ENCODE measurements around the gene XYLT1. TPM values are rescaled to one million over a fixed set of nuclear protein-coding genes. Genes with fewer than 3 reads are reported as not detected.

Gene XYLT1
- total and polyA plus RNA-seq, 2 of the 8 experiments (the other 6 are each of a cell fraction or from before 2014, with no cell fraction given), result 6.6 to 25.4 TPM

DNA sequence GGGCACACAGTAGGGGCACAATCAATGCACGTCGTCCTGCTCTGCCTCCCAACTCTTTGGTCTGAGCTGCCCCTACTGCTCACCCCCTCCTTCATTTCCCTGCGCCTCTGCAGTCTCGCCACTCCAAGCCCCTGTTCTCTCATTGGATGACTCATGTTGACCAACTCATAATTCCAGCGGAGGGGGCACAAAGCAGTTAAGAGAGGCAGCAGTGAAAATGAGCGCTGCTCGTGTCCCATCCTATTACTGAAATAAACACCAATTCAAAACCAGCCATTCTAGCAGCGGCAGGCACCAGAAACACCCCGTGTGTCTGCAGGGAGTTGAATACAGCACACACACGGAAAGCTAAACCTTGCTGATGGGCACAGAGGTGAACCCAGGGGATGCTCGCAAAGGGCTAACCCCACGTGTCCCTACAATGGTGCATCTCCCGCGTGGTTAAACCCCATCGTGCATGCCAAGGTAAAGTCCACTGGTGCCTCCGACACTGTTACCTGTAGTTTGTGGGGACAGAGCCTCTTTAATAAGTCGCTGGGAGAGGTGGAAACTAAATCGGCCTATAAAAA is 310.4 kb downstream of the XYLT1 start:
- no peak overlapping the region for H3K56ac ChIP-seq (replicated peaks; ENCODE audit: insufficient read length, low read depth, low read length)
- no peak overlapping the region for H2BK120ac ChIP-seq (replicated peaks; ENCODE audit: low read depth, low read length)
- H3K9me3 ChIP-seq (ENCODE audit: insufficient read depth in 2 of 2, low read depth in 1 of 2, low read length in 1 of 2), result no peaks in the 10 kb centered on the region
- no peak overlapping the region for H2BK20ac ChIP-seq (ENCODE audit: low read length)
- no peaks in the 10 kb centered on the region for H3K27me3 ChIP-seq (replicated peaks in 1 of 4; ENCODE audit: control insufficient read depth in 3 of 4, extremely low read depth in 1 of 4, insufficient read depth in 3 of 4, low read length in 3 of 4)
- no peak overlapping the region for H2AFZ ChIP-seq (ENCODE audit: low read length)
- peaks cover 7 to 16% (median 14%) of the 10 kb centered on the region in 4 experiments for H3K4me1 ChIP-seq (replicated peaks in 1 of 4; ENCODE audit: control insufficient read depth in 3 of 4, insufficient read depth in 4 of 4, low read length in 3 of 4)
- ChIA-PET CTCF (ENCODE audit: partially characterized antibody) (interaction anchor here (0.6 to 2.6 kb wide), 8 partner anchors 9 to 394 kb away, joined by 3 to 8 read pairs (median 3); no protein-coding TSS in a partner anchor), POLR2A (ENCODE audit: partially characterized antibody) (no interaction called here)
- H3K36me3 ChIP-seq (ENCODE audit: control insufficient read depth in 2 of 4, insufficient read depth in 4 of 4, low read length in 3 of 4), result no peaks in the 10 kb centered on the region
- H3K18ac ChIP-seq (ENCODE audit: extremely low read depth, low read length), result no peak overlapping the region
- H4K5ac ChIP-seq (ENCODE audit: insufficient read length, low read depth, low read length), result no peak overlapping the region
- H2BK5ac ChIP-seq (ENCODE audit: low read depth, low read length), result no peak overlapping the region
- peak overlapping the region; percentile 15 for H4K91ac ChIP-seq (replicated peaks; ENCODE audit: insufficient read length, low read length)
- H3K4ac ChIP-seq (replicated peaks; ENCODE audit: insufficient read length, low read depth, low read length), result no peak overlapping the region
- no peak overlapping the region for H3K14ac ChIP-seq (ENCODE audit: insufficient read length)
- FAIRE-seq (no peak), DNase-seq (ENCODE audit: low read depth in 1 of 2, low spot score in 2 of 2) (peak in 1 of 2 experiments; percentile 50)
- H2BK12ac ChIP-seq (ENCODE audit: low read depth, low read length), result no peak overlapping the region
- no peaks in the 10 kb centered on the region for H3K23me2 ChIP-seq (ENCODE audit: low read depth, low read length)
- no peaks in the 10 kb centered on the region for H3K79me2 ChIP-seq (ENCODE audit: control insufficient read depth in 1 of 2, insufficient read depth in 2 of 2, low read length in 2 of 2)
- peaks cover 0 to 2% of the 10 kb centered on the region in 2 experiments for H4K20me1 ChIP-seq (replicated peaks in 1 of 2; ENCODE audit: control insufficient read depth in 1 of 2, insufficient read depth in 2 of 2, low read length in 2 of 2)
- H3K4me3 ChIP-seq (ENCODE audit: extremely low read depth in 1 of 4, insufficient read depth in 2 of 4, low read depth in 3 of 4, low read length in 4 of 4), result peak overlapping the region in 1 of 4 experiments; percentile 34; a peak in 1 of 8 replicates
- no peak overlapping the region for H3K27ac ChIP-seq (ENCODE audit: low read depth, low read length)
- no peaks in the 10 kb centered on the region for H3K79me1 ChIP-seq (ENCODE audit: low read depth, low read length)
- no peak overlapping the region for H2BK15ac ChIP-seq (ENCODE audit: low read length)
- no peak overlapping the region for H2AK5ac ChIP-seq (ENCODE audit: low read depth, low read length)
- no peak overlapping the region; the same call in 1 of the 2 replicates for H4K8ac ChIP-seq (ENCODE audit: extremely low read depth, insufficient read depth, low read length)
- H3K9ac ChIP-seq (replicated peaks in 1 of 4; ENCODE audit: extremely low read depth in 1 of 4, low read depth in 3 of 4, low read length in 3 of 4), result no peak overlapping the region
- H3K23ac ChIP-seq (ENCODE audit: insufficient read length), result no peak overlapping the region
- 50% methylated on average over 18 of the region's 18 CpGs; no CpG with 5 or more reads in 1 of the 2 experiments for WGBS, 2 experiments (ENCODE audit: extremely low coverage in 1 of 2, insufficient coverage in 1 of 2, insufficient read length in 1 of 2, insufficient replicate concordance in 2 of 2, low coverage in 1 of 2, low lambda C conversion rate in 2 of 2, missing lambda C conversion rate in 1 of 2)
- H3K4me2 ChIP-seq (ENCODE audit: insufficient read depth in 1 of 2, low read depth in 2 of 2, low read length in 2 of 2), result peak overlapping the region; percentile 14 to 58
- TF ChIP-seq SAP30 (IDR thresholded peaks at IDR 0.05; ENCODE audit: insufficient read depth, insufficient replicate concordance, low read length), result no peak
- TF ChIP-seq FOSL1 (IDR thresholded peaks at IDR 0.05; ENCODE audit: insufficient read depth, low read depth, low read length), result no peak
- TF ChIP-seq NANOG (IDR thresholded peaks at IDR 0.05; ENCODE audit: insufficient read depth, low read depth, low read length, poor library complexity, severe bottlenecking), result no peak
- TF ChIP-seq SRF (IDR thresholded peaks at IDR 0.05; ENCODE audit: low read depth, low read length), result no peak
- TF ChIP-seq CREB1 (IDR thresholded peaks at IDR 0.05), result no peak
- no peak for TF ChIP-seq TAF7 (optimal IDR thresholded peaks at IDR 0.05; ENCODE audit: borderline replicate concordance, low read depth, low read length)
- no peak for TF ChIP-seq CHD1 (IDR thresholded peaks at IDR 0.05; ENCODE audit: low read depth, low read length)
- TF ChIP-seq CBX8 (IDR thresholded peaks at IDR 0.05; ENCODE audit: borderline replicate concordance, low read depth, low read length), result no peak
- TF ChIP-seq JUND (IDR thresholded peaks at IDR 0.05; ENCODE audit: low read length), result no peak
- TF ChIP-seq SIX5 (IDR thresholded peaks at IDR 0.05; ENCODE audit: low read depth, low read length), result no peak
- TF ChIP-seq, protein P1, sequence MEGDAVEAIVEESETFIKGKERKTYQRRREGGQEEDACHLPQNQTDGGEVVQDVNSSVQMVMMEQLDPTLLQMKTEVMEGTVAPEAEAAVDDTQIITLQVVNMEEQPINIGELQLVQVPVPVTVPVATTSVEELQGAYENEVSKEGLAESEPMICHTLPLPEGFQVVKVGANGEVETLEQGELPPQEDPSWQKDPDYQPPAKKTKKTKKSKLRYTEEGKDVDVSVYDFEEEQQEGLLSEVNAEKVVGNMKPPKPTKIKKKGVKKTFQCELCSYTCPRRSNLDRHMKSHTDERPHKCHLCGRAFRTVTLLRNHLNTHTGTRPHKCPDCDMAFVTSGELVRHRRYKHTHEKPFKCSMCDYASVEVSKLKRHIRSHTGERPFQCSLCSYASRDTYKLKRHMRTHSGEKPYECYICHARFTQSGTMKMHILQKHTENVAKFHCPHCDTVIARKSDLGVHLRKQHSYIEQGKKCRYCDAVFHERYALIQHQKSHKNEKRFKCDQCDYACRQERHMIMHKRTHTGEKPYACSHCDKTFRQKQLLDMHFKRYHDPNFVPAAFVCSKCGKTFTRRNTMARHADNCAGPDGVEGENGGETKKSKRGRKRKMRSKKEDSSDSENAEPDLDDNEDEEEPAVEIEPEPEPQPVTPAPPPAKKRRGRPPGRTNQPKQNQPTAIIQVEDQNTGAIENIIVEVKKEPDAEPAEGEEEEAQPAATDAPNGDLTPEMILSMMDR (IDR thresholded peaks at IDR 0.05; ENCODE audit: control extremely low read depth in 1 of 3, insufficient read depth in 1 of 3, low read depth in 1 of 3, low read length in 3 of 3), result no peak

Measured in H1 (cell line).